Measurements from ENCODE around the gene ZNF683. TPM values are rescaled to one million over a fixed set of nuclear protein-coding genes. Genes with fewer than 3 reads are reported as not detected.

ZNF683 gene
- total and polyA plus RNA-seq, 2 donors (not counting 3 experiments of a cell fraction or from before 2014, with no cell fraction given): not detected

- no peak for FAIRE-seq
- Histone ChIP-seq H3K9me1 (replicated peaks; ENCODE audit: control insufficient read depth, extremely low read depth, insufficient read depth, low read length) (no peaks in the 10 kb centered on the region), H3K36me3 (ENCODE audit: control insufficient read depth in 2 of 2, extremely low read depth in 1 of 2, insufficient read depth in 2 of 2, low read length in 2 of 2) (no peaks in the 10 kb centered on the region), H3K27me3 (ENCODE audit: control insufficient read depth in 2 of 2, insufficient read depth in 2 of 2, low read length in 2 of 2) (peaks cover 0 to 2% of the 10 kb centered on the region in 2 experiments), H4K20me1 (replicated peaks; ENCODE audit: control insufficient read depth, extremely low read depth, insufficient read depth, low read length) (no peaks in the 10 kb centered on the region), H3K9me3 (replicated peaks; ENCODE audit: control insufficient read depth, insufficient read depth, low read length) (no peaks in the 10 kb centered on the region), H3K79me2 (ENCODE audit: control insufficient read depth, insufficient read depth, low read length) (no peaks in the 10 kb centered on the region), H3K9ac (replicated peaks; ENCODE audit: extremely low read depth, insufficient read depth, low read length) (no peak overlapping the region), H3K4me3 (replicated peaks in 1 of 3; ENCODE audit: insufficient read depth in 1 of 3, low read depth in 1 of 3, low read length in 3 of 3) (no peak overlapping the region), H3K27ac (ENCODE audit: insufficient read depth, low read depth, low read length) (no peak overlapping the region), H2AFZ (ENCODE audit: low read depth, low read length) (no peak overlapping the region), H3K4me1 (ENCODE audit: control insufficient read depth, extremely low read depth, insufficient read depth, low read length) (no peaks in the 10 kb centered on the region), H3K4me2 (ENCODE audit: insufficient read depth, low read length) (no peak overlapping the region)
- dilution Hi-C loops (cut with MboI; ENCODE audit: extremely low pct_ligation_motif_present, low sequenced_read_pairs) (no loop called here), intact Hi-C loops (cut with micrococcal nuclease) (no loop called here)
- no peak for DNase-seq (ENCODE audit: low read depth, low spot score)
- TF ChIP-seq JUN (IDR thresholded peaks at IDR 0.05; ENCODE audit: borderline replicate concordance, insufficient read depth, insufficient read length, low read depth) (no peak), EZH2 (IDR thresholded peaks at IDR 0.05; ENCODE audit: borderline replicate concordance, low read depth, low read length, severe bottlenecking) (no peak), GATA2 (IDR thresholded peaks at IDR 0.05; ENCODE audit: insufficient read depth, insufficient read length, low read depth, low read length) (no peak), CTCF (IDR thresholded peaks at IDR 0.05; ENCODE audit: extremely low read depth in 1 of 2, insufficient read depth in 1 of 2, low read depth in 1 of 2, low read length in 2 of 2) (no peak), FOS (IDR thresholded peaks at IDR 0.05; ENCODE audit: borderline replicate concordance, insufficient read depth, low read length) (no peak)
- CTCF ChIA-PET: interaction anchor here (3.6 kb wide), 1 partner anchor 33 kb away, joined by 13 read pairs; no protein-coding TSS in a partner anchor
- POLR2A ChIA-PET: no interaction called here
- BruUV-seq (replicated peaks): no TSS peak
Measured at GRCh38 chr1:26384076-26384475, 11.5 kb upstream of the ZNF683 start.

- no peaks in the 10 kb centered on the region for H3K9me1 ChIP-seq (replicated peaks; ENCODE audit: control insufficient read depth, extremely low read depth, insufficient read depth, low read length)
- intact Hi-C loops (cut with micrococcal nuclease): no loop called here
- dilution Hi-C loops (cut with MboI; ENCODE audit: extremely low pct_ligation_motif_present, low sequenced_read_pairs): no loop called here
- no peak overlapping the region for H3K4me2 ChIP-seq (ENCODE audit: insufficient read depth, low read length)
- ChIA-PET CTCF (interaction anchor here (1.4 to 1.7 kb wide), 5 partner anchors 13 to 234 kb away, joined by 5 to 8 read pairs (median 6); no protein-coding TSS in a partner anchor), POLR2A (no interaction called here)
- no peak for TF ChIP-seq EZH2 (IDR thresholded peaks at IDR 0.05; ENCODE audit: borderline replicate concordance, low read depth, low read length, severe bottlenecking)
- TF ChIP-seq MYC (IDR thresholded peaks at IDR 0.05; ENCODE audit: low read depth, low read length): no peak
- no peak for TF ChIP-seq JUN (IDR thresholded peaks at IDR 0.05; ENCODE audit: borderline replicate concordance, insufficient read depth, insufficient read length, low read depth)
- TF ChIP-seq CTCF (IDR thresholded peaks at IDR 0.05; ENCODE audit: extremely low read depth in 1 of 2, insufficient read depth in 1 of 2, low read depth in 1 of 2, low read length in 2 of 2): no peak
- TF ChIP-seq MAX (IDR thresholded peaks at IDR 0.05; ENCODE audit: insufficient read depth, insufficient read length): no peak
- TF ChIP-seq POLR2AphosphoS5 (IDR thresholded peaks at IDR 0.05; ENCODE audit: insufficient read depth, low read depth, low read length): no peak
- TF ChIP-seq FOS (IDR thresholded peaks at IDR 0.05; ENCODE audit: borderline replicate concordance, insufficient read depth, low read length): no peak
- no peak for TF ChIP-seq GATA2 (IDR thresholded peaks at IDR 0.05; ENCODE audit: insufficient read depth, insufficient read length, low read depth, low read length)
- TF ChIP-seq POLR2A (IDR thresholded peaks at IDR 0.05; ENCODE audit: low read depth, low read length): no peak
- H3K9me3 ChIP-seq (replicated peaks; ENCODE audit: control insufficient read depth, insufficient read depth, low read length): no peaks in the 10 kb centered on the region
- BruUV-seq (replicated peaks): no TSS peak
- H3K4me1 ChIP-seq (ENCODE audit: control insufficient read depth, extremely low read depth, insufficient read depth, low read length): peaks cover 4% of the 10 kb centered on the region
- FAIRE-seq (no peak), DNase-seq (ENCODE audit: low read depth, low spot score) (no peak)
- no peaks in the 10 kb centered on the region for H4K20me1 ChIP-seq (replicated peaks; ENCODE audit: control insufficient read depth, extremely low read depth, insufficient read depth, low read length)
- no peaks in the 10 kb centered on the region for H3K36me3 ChIP-seq (ENCODE audit: control insufficient read depth in 2 of 2, extremely low read depth in 1 of 2, insufficient read depth in 2 of 2, low read length in 2 of 2)
- H3K79me2 ChIP-seq (ENCODE audit: control insufficient read depth, insufficient read depth, low read length): no peaks in the 10 kb centered on the region
- H3K27ac ChIP-seq (ENCODE audit: insufficient read depth, low read depth, low read length): no peak overlapping the region
- H2AFZ ChIP-seq (ENCODE audit: low read depth, low read length): no peak overlapping the region
- no peak overlapping the region for H3K4me3 ChIP-seq (replicated peaks in 1 of 3; ENCODE audit: insufficient read depth in 1 of 3, low read depth in 1 of 3, low read length in 3 of 3)
- H3K9ac ChIP-seq (replicated peaks; ENCODE audit: extremely low read depth, insufficient read depth, low read length): no peak overlapping the region
- peaks cover 0 to 2% of the 10 kb centered on the region in 2 experiments for H3K27me3 ChIP-seq (ENCODE audit: control insufficient read depth in 2 of 2, insufficient read depth in 2 of 2, low read length in 2 of 2)
Measured at GRCh38 chr1:26378879-26379251, 6.3 kb upstream of the ZNF683 start.

Data from endothelial cell of umbilical vein (primary cell).